H54 (cell line): Measurements from ENCODE around the gene HIPK4.

Experiments used
- DNase-seq: peaks from one replicate; pipeline ENCODE4 v3.0.0; 2011; ENCODE audit warnings: low spot score, mixed read lengths; ENCODE audit not compliant: insufficient read length
- FAIRE-seq: peaks from 3 replicates; lab custom pipeline; 2011; peaks lifted over from hg19 to GRCh38; lab: Jason Lieb, UNC
- POLR2A ChIP-seq: IDR thresholded peaks from 2 replicates; pipeline ENCODE4 v1.6.1; 2011; ENCODE audit warnings: low read depth, mild to moderate bottlenecking, low read length

Gene HIPK4

DNA sequence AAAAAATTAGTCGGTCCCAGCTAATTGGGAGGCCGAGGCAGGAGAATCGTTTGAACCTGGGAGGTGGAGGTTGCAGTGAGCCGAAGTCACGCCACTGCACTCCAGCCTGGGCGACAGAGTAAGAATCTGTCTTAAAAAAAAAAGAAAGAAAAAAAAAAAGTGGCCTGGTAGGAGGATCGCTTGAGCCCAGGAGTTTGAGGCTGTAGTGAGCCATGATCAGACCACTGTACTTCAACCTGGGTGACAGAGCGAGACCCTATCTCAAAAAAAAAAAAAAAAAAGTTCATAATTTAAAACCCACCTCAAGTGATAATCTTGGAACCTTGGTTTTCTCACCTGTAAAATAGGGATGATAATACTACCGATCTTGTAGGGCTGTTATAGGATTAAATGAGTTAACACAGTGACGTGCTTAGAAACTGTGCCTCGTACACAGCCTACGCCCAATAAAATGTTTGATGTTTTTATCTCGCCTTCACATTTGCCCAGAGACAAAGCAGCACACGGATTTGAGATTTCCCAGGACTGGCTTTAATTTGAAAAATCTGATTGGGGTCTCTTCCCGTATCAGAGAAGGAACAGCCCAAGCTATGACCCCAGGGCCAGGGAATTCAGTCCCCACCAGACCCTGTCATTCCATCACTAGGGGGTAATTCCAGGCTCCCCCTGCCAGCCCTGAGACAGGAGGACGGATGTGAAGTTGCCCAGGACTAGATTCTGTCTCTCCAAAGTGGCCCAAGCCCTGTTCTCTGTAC is 32.2 kb upstream of the HIPK4 start:
- DNase-seq (no peak), FAIRE-seq (no peak)
- TF ChIP-seq POLR2A = no peak

DNA sequence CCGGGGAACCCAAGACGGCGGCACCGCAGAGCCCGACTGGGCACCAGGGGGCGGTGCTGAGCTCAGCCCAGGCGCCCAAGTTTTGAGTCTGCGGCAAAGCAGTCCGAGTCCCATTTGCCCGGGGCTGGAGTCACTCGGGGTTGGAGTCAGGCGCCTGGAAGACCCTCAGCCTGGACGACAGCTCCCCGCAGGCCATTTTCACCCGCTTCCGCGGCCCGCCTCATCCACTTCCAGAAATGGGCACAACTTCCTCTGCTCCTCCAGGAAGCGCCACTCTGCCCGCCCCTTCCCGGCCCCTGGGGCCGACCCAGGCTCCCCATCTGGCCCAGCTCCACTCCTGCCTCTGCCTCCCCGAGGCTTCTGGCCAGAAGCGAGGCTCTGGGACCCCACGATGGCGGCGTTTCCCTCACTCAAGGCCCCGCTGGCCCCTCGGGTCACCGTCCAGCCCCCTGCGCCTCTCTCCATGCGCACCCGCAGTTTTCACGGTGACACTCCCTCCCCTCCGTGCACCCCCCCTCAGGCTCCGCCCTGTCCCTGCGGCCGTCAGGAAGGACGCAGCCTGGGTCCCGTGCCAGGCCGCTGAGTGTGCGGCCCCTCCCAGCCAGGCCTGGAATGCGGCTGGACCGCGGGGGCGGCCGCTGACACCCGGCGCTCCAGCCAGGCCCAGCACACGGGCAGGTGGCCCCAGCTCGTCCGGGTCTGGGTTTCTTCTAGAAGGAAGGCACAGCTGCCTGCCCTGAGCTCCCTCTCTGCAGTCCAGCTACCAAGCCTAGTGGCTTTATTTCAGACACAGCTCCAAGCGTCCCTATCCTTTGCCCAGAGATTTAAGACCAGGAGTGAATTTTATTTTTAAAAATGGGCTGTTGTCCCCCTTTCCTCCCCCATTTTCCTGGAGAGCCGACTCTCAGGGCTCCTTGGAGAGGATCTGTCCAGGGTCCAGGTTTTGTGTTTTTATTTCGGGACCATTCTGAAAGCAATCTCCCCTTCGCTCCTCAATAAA is 31.1 kb upstream of the HIPK4 start:
- FAIRE-seq (peak; percentile 41), DNase-seq (peak; percentile 96)
- TF ChIP-seq POLR2A = peak; percentile 45

DNA sequence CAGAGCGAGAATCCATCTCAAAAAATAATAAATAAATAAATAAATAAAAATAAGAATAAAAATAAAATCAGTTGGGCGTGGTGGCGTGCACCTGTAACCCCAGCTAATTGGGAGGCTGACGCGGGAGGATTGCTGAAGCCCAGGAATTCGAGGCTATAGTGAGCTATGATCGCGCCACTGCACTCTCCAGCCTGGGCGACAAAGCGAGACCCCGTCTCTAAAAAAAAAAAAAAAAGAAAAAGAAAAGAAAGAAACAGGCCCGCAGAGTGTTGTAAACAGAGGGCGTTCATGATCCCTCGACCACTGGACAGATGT is 30.4 kb upstream of the HIPK4 start:
- FAIRE-seq = no peak

DNA sequence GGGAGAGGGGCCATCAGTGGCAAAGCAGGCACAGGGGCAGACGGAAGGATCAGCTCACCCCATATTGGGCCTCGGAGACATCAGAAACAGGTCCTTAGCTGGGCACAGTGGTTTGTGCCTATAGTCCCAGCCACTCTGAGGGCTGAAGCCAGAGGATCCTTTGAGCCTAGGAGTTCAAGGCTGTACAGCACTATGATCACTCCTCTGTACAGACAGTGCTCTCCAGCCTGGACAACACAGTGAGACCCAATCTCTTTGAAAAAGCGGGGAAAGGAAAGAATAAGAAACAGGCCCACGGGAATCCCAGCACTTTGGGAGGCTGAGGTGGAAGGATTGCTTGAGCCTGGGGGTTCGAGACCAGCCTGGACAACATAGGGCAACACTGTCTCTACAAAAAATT is 29.8 kb upstream of the HIPK4 start:
- TF ChIP-seq POLR2A = no peak
- DNase-seq (no peak), FAIRE-seq (no peak)

More for the DNA sequence above, 30.4 kb upstream of the HIPK4 start:
- DNase-seq = no peak
- no peak for TF ChIP-seq POLR2A

DNA sequence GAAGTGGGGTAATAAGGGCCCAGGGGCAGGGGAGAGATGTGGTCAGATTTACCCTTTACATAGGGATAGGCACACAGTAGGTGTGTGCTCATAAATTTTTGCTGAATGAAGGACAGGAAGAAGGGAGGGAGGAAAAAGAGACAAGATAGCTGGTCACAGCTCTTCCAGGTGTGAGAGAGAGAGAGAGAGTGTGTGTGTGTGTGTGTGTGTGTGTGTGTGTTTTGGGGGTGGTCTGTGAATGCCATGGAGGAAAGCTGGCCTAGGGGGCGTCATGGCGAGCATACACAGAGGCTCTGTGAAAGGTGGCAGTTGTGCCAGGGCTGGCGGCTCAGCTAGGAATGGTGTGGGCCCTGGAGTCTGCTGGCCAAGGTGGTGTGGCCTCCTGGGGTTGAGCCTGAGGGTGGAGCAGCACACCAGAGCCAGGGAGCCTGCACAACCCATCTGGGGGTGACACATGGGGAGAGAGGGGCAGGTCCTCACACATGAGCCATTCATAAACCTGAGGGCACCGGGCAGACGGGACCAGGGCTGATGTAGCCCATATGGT is 29.2 kb upstream of the HIPK4 start:
- TF ChIP-seq POLR2A = no peak
- FAIRE-seq = no peak

DNA sequence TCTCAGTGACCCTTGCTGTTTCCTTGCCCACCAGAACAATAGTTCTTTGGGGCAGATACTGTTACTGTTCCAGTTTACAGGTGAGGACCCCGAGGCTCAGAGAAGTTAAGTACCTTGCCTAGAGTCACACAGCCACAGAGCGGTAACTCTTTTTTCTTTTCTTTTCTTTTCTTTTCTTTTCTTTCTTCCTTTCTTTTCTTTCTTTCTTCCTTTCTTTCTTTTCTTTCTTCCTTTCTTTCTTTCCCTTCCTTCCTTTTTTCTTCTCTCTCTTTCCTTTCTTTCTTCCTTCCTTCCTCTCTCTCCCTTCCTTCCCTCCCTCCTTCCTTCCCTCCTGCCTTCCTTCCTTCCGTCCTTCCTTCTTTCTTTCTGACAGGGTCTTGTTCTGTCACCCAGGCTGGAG is 28.1 kb upstream of the HIPK4 start:
- DNase-seq (no peak), FAIRE-seq (no peak)
- TF ChIP-seq POLR2A = no peak

More for the DNA sequence above, 29.2 kb upstream of the HIPK4 start:
- DNase-seq = no peak

DNA sequence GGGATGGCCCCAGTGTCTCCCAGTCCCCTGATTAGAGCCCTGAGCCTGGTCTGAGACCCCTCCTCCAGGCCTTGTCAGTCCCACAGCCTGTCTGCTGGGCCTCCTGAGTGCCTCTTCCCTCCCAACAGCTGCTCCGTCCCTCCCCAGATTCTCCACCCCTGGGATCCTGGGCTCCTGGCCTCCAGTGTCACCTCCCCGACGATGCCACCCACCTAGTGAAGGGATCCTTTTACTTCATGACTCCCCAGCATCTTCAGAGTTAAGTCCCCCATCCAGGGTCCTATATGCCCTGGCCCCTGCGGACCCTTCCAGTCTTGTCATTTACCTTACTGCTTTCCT is 27.6 kb upstream of the HIPK4 start:
- FAIRE-seq (no peak), DNase-seq (no peak)
- no peak for TF ChIP-seq POLR2A

DNA sequence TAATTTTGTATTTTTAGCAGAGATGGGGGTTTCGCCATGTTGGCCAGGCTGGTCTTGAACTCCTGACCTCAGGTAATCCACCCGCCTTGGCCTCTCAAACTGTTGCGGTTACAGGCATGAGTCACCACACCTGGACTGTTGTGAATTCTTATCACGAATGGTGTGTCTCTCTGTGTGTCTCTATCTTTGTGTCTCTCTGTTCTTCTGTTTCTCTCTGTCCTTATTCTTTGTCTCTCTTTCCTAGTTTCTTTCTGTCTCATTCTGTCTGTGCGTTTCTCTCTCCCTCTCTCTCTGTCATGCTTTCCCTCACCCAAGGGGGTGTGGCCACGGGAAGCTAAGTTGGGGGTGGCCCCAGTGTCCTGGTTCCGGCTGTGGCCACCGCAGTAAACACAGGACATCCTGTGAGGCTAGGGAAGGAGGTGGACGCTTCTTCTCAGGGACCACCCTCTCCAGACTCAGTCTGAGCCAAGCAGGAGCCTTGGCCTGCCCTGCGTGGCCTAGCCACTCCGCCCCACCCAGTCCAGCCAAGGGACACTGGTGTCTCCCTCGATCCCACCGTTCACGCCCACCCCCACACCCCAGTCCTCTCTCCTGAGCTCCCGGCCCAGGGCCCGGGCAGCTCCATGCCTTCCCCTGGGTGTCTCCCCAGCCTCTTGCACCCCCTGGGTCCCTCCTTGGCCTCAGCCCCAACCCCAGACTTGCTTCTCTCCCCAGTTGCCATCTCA is 27.1 kb upstream of the HIPK4 start:
- TF ChIP-seq POLR2A = no peak
- DNase-seq = no peak
- no peak for FAIRE-seq

DNA sequence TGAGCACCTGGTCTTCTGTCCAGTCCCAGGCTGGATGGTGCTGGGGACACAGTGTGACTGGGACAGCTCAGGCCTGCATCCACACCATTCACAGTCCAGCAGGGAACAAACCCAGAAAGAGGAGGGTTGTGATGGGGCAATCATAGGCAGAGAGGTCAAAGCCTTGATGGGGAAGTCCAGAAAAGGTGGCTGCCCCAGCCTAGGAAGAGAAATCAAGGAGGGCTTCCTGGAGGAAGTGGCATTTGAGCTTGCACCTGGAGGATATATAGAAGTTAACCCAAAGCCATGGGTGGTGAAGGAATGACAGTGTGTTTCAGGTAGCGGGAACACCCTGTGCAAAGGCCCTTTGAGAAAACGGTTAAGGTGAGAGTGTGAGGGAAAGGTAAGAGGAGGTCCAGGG is 25.8 kb upstream of the HIPK4 start:
- no peak for TF ChIP-seq POLR2A
- no peak for FAIRE-seq
- no peak for DNase-seq

DNA sequence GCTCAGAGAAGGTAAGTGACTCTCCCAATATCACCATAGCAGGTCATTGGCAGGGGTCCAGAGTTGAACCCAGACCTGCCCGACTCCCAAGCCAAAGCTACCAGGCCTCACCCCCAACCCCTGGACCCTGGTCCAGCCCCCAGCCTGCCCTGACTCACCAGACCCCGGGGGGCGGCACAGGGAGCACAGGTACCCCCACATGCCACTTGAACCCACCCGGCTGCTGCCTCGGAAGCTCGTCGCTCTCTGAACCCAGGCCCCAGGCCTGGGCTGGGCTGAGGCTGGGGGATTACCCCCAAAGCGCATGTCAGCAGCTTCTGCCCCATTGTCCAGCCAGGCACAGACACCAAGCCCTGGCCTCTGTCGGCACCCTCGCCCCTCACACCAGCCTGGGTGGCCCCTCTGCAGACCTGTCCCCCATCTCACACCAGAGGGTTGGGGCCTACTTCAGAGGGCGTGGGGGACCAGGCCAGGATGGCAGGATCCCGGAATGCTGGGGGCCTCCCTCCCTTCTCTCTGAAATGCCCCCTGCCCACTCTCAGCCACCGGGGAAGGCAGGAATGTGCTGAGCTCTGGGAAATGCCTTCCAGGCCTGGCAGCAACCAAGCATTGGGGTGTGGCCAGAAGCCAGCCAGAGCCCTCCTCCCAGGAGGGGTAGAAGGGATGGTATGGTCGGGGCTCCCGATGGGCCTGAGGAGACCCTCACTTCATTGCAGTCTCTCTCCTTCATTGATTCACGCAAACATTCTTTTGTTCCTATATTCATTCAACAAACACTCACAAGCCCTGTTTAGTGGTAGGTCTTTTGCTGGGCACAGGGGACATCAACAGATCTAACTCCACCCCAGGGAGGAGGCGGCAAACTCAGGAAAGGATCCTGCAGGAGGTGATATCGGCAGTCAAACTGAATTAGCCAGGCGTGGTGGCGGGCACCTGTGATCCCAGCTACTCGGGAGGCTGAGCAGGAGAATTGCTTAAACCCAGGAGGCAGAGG is 24.9 kb upstream of the HIPK4 start:
- FAIRE-seq = no peak
- no peak for TF ChIP-seq POLR2A
- no peak for DNase-seq

DNA sequence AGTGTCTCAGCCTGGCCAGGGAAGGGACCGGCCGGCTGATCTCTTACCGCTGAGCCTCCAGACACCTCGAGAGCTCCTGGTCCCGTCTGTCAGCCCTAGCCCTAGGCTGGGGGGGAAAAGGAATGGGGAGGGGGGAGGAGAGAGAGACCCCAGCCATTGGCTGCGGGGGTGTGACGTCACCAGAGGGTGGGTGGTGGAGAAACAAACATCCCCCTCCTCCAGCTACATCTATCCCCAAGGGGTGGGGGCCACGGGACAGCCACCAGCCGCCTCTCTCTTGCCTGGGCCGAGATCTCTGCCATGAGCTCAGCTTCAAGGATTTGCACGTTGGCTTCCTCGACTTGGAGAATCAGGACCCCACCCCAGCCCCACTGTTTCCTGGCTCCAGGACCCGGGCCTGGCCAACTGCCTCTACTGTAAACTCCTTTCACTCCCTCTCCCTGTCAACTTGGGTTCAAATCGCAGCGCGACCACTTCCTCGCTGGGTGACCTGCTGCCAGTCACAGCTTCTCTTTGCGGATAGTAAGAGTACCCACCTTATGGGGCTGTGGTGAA is 23.4 kb upstream of the HIPK4 start, which contains the start of gene PRX:
TSS of gene PRX (minus strand) at position 88 of the 555 bp plus-strand sequence. CDS start 5,446 bp downstream, outside the sequence.
- no peak for DNase-seq
- TF ChIP-seq POLR2A = no peak
- FAIRE-seq = no peak

DNA sequence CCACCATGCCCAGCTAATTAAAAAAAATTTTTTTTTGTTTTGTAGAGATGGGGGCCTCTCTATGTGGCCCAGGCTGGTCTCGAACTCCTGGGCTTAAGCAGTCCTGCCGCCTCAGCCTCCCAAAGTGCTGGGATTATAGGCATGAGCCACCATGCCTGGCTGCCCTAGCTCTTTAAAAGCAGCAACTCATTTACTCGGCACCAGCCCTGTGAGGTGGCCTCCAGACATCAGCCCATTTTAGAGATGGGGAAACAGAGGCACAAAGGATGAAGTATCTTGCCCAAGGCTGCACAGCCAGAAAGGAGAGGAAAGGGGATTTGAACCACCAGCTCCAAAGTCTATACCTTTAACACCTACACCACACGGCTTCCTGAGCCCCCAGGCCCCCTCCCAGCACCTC is 22.9 kb upstream of the HIPK4 start:
- FAIRE-seq = no peak
- no peak for DNase-seq
- no peak for TF ChIP-seq POLR2A
